ENCODE data around the gene ACSL1. TPM values are rescaled to one million over a fixed set of nuclear protein-coding genes. Genes with fewer than 3 reads are reported as not detected.

Gene ACSL1
- total and polyA plus RNA-seq, 2 of the 8 experiments (the other 6 are each of a cell fraction or from before 2014, with no cell fraction given), result 2.3 to 8.7 TPM

- TF ChIP-seq RAD21 (IDR thresholded peaks at IDR 0.05 in 1 of 2, conservative IDR thresholded peaks at IDR 0.05 in 1 of 2; ENCODE audit: low read depth in 2 of 2, low read length in 2 of 2) (no peak), SIN3A (conservative IDR thresholded peaks at IDR 0.05 in 1 of 2, IDR thresholded peaks at IDR 0.05 in 1 of 2; ENCODE audit: low read depth in 1 of 2, low read length in 2 of 2) (no peak), NANOG (IDR thresholded peaks at IDR 0.05; ENCODE audit: insufficient read depth, low read depth, low read length, poor library complexity, severe bottlenecking) (no peak), SP4 (IDR thresholded peaks at IDR 0.05; ENCODE audit: low read length) (no peak), TCF12 (IDR thresholded peaks at IDR 0.05; ENCODE audit: low read depth, low read length) (no peak), RNF2 (IDR thresholded peaks at IDR 0.05; ENCODE audit: borderline replicate concordance, low read depth, low read length, missing control alignments, poor library complexity, severe bottlenecking) (no peak), GTF2F1 (IDR thresholded peaks at IDR 0.05; ENCODE audit: borderline replicate concordance, low read depth, low read length) (no peak)
Measured at GRCh38 chr4:184801781-184802696, 23.7 kb downstream of the ACSL1 start (continued).

Data from H1 (cell line).